ENCODE results near the gene VSTM2B.

DNA sequence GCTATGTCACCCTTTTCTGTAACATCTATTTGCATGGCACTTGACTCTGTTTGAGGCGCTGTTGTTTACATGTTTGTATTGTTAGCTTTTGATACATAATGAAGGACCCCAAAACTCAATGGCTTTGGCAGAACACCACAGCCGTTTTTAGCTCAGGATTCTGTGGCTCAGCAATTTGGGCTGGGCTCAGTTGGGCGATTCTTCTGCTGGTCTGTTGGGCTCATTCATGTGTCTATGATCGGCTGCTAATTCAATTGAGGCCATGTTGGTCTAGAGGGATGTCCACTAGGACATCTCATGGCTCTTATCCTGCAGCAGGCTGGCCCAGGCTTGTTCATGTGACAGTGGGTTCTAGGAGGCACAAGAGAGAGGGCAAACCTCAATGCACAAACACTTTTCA is 33.9 kb downstream of the VSTM2B start:
- TF ChIP-seq, protein P1, sequence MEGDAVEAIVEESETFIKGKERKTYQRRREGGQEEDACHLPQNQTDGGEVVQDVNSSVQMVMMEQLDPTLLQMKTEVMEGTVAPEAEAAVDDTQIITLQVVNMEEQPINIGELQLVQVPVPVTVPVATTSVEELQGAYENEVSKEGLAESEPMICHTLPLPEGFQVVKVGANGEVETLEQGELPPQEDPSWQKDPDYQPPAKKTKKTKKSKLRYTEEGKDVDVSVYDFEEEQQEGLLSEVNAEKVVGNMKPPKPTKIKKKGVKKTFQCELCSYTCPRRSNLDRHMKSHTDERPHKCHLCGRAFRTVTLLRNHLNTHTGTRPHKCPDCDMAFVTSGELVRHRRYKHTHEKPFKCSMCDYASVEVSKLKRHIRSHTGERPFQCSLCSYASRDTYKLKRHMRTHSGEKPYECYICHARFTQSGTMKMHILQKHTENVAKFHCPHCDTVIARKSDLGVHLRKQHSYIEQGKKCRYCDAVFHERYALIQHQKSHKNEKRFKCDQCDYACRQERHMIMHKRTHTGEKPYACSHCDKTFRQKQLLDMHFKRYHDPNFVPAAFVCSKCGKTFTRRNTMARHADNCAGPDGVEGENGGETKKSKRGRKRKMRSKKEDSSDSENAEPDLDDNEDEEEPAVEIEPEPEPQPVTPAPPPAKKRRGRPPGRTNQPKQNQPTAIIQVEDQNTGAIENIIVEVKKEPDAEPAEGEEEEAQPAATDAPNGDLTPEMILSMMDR (IDR thresholded peaks at IDR 0.05): no peak
- TF ChIP-seq POLR2A (IDR thresholded peaks at IDR 0.05): no peak

Data from heart left ventricle (tissue), 13 donors.